Measurements from ENCODE around the gene GRK6.

DNA sequence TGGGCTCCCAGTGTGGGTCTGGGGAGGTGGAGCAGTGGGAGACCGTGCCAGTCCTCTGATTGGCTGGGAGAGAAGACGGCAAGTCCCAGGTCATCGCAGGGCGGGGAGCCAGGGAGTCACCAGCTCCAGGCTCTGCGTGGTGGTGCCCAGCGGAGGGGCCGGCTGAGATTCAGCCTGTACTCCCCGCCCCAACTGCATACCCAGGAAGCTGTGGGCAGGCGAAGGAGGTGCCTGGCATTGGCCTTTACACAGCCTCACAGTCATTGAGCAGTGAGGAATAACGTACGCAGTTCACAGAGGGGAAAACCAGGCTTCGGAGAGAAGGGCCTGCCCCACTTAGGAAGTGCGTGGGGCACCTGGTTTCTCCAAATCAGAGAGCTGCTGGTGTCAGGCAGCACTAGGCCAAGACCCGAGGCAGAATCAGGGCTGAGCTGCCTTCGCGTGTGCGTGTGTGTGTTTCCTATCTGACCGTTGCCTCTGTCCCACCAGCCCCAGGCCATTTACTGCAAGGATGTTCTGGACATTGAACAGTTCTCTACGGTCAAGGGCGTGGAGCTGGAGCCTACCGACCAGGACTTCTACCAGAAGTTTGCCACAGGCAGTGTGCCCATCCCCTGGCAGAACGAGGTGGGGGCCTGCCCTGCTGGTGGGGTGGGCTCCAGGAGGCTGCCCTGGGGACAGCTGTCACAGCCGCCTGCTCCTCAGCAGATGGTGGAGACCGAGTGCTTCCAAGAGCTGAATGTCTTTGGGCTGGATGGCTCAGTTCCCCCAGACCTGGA is 13.9 kb downstream of the GRK6 start:
- no peak for TF ChIP-seq POLR2AphosphoS5 (IDR thresholded peaks at IDR 0.05)
- no peak for TF ChIP-seq CTCF (IDR thresholded peaks at IDR 0.05)
- TF ChIP-seq POLR2A (IDR thresholded peaks at IDR 0.05), result no peak
- TF ChIP-seq EP300 (IDR thresholded peaks at IDR 0.05), result no peak
